ENCODE results near the gene CIRBP.
A peak's percentile ranks its signal among the peaks of the same experiment; 100 is the strongest.

CIRBP gene

DNA sequence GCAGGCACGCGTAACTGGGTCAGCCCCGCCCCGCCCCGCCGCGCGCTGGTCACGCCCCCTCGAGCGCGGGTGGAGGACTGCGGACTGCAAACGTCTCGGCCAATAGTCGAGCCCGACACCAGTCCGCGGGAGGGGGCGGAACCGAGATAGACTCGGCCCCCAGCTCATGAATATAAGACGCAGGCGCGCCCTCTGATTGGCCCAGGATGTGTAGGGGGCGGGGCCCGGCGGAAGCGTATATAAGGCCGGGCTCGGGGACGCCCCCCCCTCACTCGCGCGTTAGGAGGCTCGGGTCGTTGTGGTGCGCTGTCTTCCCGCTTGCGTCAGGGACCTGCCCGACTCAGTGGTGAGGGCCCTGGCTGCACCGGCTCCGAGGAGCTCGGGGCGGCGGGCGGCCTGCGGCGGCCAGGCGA, at the start of gene CIRBP:
TSS of gene CIRBP (plus strand) at position 268 of the 413 bp plus-strand sequence. CDS start 1,602 bp downstream, outside the sequence.
- DNase-seq = peak; percentile 91

DNA sequence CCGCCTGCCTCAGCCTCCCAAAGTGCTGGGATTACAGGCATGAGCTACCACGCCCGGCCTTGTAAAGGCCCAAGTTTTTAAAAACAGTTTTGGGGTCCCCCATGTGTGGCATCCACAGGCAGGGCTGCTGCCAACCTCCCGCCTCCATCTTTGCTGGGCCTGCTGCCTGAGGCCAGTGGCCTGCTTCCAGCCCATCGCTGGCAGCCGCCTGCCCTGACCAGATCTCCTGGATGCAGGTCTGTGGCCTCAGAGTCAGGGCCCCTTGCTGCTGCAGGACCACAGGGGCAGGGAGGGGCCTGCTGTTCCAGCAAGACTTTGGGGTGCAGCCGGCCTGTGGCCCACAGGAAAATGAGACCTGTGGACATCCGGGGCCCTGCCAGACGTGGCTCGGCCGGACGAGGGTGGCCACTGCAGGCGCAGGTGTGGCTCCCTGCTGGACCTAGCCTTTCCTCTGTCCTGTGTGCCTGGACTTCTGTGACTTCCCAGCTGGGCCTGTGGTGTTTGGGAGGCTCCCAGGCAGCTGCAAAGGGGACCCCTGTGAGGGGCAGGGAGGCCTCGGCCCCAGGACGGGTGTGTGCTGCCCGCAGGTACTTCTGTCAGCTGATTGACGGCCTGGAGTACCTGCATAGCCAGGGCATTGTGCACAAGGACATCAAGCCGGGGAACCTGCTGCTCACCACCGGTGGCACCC, 49.2 kb upstream of the CIRBP start:
- no peak for DNase-seq

DNA sequence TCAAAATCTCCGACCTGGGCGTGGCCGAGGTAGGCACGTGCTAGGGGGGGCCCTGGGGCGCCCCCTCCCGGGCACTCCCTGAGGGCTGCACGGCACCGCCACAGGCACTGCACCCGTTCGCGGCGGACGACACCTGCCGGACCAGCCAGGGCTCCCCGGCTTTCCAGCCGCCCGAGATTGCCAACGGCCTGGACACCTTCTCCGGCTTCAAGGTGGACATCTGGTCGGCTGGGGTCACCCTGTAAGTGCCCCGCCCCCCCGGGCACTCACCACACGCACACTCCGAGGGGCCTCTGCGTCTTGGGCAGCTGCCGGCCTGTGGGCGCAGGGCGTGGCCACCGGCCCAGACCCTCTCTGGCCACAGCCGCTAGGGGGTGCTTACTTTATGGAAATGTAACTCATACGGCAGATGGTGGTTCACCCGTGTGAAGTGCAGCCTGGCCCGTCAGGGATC, 48.6 kb upstream of the CIRBP start:
- DNase-seq = no peak

DNA sequence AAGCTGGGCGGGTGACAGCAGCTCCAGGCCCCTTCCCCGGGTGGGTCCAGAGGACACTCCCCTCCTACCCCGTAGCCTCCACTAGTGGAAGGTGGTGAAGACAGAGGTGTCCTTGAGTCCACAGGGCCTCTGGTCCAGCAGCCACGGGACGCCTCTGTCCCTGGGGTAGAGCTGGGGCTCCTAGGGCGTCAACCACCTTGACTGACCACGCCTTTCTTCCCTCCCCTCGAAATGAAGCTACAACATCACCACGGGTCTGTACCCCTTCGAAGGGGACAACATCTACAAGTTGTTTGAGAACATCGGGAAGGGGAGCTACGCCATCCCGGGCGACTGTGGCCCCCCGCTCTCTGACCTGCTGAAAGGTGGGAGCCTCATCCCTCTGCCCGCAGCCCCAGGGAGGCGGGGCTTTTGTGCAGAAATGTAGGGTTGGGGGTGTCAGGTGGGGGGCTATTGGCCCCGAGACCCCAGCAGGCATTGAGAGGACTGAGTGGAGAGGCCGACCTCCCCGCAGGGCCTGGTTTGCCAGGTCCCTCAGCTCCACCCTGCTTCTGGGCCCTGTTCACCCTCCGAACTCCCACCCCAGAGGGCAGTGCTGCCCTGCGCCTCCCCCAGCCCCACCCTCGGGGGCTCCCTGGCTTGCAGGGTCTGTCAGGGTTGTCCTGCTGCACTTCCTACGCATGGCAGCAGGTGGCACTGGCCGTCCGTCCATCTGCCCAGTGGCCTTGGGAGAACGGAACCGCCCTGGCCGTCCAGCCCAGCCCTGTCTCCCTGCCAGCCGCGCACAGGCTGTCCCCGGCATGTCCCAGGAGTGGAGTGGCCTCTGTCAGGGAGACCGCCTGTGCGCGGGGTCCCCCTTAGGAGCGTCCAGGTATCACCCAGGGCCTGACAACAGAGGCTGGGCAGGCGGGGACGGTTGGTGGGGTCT, 47.9 kb upstream of the CIRBP start:
- DNase-seq = no peak

DNA sequence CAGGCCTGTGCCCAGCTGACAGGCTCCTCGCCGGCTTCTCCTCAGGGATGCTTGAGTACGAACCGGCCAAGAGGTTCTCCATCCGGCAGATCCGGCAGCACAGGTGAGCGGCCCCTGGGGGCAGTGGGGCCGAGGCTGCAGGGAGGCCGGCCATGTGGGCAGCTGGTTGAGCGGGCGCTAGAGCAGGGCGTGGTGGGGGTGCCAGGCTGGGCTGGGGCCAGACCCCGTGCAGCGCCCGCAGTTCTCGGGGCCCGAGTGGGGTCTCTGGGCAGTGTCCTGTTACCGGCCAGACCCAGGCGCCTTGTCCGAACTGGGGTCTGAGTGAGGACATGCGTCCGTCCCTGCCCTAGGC, 47.3 kb upstream of the CIRBP start:
- no peak for DNase-seq

DNA sequence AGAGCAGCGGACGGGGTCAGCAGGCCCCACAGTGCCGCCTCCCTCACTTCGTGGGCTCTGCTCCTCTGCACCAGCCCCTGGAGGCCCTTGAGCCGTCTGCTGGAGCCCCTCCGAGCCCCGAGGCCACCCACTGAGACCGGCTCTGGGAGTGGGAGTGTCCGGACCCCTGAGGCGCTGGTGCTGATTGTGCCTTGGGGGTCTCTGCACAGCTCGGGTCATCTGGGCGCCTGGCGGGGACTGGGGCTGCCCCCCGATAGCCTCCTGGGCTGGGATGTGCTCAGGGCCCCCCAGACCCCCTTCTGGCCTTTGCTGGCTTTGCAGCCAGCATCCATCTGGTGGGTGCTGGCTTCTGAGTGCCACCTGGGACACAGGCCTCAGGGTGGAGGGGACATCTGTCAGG, 46.7 kb upstream of the CIRBP start:
- DNase-seq = no peak

DNA sequence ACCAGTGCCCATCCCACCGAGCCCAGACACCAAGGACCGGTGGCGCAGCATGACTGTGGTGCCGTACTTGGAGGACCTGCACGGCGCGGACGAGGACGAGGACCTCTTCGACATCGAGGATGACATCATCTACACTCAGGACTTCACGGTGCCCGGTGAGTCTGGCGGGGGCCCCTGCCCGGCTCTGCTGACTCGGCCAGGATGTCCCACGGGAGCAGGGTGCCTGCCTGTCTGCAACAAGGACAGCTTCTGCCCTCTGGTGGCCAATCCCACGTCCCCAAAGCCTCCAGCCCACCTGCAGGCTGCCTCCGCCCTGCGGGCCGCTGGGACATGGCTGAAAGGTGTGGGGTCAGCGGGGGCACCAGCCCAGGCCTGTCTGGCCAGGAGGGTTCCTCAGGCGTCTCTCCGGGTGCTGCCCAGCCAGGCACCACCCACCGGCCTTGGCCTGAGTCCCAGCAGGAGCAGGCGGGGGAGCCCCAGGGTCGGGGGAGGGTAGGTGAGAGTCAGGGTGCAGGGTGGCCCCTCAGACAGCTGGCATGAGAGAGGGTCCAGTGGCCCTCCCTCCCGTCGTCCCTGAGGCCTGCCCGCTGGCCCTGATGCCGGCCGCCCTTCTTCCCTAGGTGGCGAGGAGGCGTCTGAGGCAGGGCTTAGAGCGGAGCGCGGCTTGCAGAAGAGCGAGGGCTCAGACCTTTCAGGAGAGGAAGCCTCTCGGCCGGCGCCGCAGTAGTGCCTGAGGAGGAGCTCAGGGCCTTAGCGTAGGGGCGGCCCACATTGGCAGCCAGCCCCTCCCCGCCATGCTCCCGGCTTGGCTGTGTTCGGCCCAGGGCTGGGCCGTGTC, 45.9 kb upstream of the CIRBP start:
- no peak for DNase-seq

DNA sequence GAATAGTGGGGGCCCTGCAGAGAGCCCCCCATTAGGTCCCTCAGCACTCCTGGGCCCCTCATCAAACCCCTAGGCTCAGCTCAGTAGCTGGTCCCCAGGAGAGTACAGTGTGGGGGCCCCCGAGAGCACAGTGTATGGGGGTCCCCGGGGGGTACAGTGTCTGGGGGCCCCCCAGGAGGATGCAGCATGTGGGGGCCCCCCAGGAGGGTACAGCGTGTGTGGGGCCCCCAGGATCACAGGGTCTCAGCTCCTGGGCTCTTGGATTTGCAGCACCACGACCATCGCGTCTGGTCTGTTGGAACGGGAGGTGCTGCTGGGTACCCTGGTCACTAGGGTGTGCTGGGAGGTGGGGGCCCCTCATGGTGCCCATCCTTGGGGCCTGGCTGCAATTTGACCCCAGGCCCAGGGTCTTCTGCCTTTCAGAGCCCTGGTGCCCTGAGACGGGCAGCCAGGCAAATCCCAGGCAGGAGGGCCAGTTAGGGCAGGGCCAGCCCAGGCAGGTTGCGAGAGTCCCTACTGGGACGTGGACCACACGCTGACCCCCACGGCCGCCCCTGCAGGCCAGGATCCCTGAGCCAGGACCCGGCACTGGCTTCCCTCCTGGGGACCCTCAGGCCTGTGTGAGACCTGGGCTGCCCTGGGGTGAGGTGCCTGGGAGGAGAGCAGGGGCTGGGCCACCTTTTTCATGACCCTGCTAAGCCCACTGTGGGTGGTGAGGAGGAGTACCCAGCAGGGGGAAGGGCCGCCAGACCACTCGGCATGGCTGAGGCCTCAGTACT, 44.9 kb upstream of the CIRBP start:
- no peak for DNase-seq

DNA sequence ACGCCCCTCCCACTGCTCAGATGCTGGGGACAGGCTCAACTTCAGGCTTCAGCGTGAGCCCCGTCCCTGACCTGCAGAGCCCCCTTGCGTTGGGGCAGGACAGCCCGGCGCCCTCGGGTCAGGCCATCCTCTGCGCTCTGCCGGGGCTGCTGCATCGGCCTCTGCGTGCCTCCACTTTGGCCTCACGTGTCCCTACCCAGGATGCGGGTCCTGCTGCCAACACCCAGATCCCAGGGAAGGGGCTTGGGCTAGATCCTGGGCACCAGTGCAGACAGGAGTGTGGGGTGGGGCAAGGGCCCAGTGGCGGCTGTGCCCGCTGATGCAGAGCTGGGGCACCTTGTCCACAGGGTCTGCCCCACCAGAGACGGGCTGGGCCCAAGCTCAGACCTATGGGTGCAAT, 44.3 kb upstream of the CIRBP start:
- no peak for DNase-seq

DNA sequence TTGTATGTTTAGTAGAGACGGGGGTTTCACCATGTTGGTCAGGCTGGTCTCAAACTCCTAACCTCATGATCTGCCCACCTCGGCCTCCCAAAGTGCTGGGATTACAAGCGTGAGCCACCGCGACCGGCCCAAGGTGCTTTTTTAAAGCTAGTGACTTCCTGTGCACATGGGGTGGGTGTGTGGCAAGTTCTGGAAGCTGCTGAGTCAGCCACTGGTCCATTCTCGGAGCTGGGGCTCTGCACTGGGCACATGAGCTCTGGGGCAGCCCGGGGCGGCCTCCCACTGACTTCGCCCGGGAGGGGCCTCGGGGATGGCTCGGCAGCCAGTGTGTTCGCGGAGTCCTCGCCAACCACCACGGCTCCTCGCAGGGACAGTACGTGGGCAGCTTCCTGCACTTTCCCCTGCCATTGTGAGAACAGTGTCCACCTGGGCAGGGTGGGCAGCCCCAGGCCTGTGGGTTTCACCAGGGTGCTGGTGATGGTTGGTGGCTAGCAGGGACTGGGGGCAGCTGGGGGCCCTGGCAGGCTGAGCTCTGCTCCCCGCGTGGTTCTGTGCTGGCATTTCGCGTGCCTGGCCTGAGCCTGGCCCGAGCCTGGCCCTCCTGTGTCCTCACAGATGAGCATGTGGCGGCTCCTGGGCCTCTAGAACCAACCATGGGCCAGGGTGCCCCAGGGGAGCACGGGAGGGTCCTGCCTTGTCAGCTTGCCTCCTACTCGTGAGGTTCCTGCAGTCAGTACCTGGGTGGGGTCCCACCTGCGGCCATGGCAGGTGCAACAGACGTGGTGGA, 43.5 kb upstream of the CIRBP start:
- DNase-seq = no peak

DNA sequence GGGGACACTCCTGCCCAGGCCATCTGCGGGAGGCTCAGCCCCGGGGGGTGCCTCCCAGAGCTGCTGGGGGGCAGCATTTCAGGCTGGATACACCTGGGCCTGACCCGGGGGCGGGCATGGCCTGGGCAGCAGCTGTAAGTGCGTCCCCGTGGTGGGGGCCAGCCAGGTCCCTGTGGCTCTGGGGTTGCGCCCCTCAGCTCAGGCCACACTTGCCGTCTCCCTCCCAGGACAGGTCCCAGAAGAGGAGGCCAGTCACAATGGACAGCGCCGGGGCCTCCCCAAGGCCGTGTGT, 43.0 kb upstream of the CIRBP start:
- no peak for DNase-seq

DNA sequence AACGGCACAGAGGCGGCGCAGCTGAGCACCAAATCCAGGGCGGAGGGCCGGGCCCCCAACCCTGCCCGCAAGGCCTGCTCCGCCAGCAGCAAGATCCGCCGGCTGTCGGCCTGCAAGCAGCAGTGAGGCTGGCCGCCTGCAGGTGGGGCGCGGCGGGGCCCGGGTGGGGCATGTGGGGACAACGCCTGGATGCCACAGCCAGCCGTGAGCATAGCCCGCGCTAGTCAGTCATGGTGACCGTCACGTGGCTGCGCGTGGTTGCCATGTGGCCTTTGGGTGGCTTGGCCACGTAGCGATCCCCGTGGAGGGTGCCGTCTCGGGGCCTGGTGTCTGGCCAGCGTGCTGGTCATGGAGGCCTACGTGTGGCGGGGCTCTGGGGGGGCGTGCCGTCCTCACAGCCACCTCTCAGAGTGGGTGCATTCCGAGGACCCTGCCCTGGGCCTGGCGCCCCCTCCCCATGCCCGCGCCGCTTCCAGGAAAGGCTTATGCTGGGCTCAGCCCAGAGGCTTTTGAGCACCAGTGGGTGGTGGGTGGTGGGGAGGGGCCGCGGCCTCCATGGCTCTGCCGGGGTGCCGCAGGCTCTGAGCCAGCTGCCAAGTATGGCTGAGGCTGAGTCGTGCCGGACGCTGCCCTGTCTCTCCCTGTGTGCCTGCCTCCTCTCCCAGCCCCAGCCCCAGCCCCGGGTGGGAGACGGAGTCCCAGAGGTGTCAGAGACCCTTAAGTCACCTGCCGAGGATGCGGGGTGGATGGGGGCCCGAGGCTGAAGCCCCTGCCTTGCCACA, 42.4 kb upstream of the CIRBP start:
- DNase-seq = no peak

DNA sequence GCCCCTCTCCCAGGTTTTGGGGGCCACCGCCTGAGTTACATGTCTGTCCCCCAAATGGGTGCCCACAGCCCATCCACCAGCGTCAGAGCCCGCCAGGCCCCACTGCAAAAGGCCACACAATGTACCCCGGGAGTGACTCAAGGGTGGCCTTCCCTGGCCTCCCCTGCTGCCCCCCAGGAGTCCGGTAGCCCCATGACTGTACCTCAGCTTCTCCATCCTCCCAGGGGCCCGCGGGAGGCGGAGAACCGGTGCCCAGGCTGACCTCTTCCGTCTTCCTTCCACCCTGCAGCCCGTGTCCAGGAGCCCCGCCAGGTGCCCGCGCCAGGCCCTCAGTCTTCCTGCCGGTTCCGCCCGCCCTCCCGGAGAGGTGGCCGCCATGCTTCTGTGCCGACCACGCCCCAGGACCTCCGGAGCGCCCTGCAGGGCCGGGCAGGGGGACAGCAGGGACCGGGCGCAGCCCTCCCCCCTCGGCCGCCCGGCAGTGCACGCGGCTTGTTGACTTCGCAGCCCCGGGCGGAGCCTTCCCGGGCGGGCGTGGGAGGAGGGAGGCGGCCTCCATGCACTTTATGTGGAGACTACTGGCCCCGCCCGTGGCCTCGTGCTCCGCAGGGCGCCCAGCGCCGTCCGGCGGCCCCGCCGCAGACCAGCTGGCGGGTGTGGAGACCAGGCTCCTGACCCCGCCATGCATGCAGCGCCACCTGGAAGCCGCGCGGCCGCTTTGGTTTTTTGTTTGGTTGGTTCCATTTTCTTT, 41.7 kb upstream of the CIRBP start:
- no peak for DNase-seq

DNA sequence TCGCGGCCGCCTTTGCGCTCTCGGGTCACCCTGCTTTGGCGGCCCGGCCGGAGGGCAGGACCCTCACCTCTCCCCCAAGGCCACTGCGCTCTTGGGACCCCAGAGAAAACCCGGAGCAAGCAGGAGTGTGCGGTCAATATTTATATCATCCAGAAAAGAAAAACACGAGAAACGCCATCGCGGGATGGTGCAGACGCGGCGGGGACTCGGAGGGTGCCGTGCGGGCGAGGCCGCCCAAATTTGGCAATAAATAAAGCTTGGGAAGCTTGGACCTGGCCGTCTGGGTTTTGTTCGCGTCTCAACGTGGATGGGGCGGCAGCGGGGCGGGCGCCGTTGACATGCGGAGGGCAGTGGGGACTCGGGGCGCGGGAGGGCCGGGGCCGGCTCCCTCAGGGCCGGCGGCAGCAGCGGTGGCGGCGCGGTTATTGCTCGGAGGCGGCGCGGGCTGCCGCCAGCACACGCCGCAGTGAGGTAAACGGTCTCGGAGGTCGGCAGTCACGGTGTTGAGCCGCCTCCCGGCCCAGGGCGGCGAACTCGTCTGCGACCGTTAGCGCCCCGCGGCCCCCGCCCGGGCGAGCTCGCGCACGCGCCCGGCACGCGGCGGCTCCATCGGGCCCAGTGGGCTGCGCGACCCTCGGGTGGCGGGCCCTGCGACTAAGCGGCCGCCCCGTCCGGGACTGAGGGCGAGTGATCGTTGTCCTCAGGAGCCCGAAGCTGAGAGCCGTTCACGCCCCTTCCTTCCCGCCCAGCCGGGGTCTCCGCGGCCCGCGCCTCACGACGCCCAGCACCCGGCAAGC, 40.8 kb upstream of the CIRBP start:
- DNase-seq = no peak

DNA sequence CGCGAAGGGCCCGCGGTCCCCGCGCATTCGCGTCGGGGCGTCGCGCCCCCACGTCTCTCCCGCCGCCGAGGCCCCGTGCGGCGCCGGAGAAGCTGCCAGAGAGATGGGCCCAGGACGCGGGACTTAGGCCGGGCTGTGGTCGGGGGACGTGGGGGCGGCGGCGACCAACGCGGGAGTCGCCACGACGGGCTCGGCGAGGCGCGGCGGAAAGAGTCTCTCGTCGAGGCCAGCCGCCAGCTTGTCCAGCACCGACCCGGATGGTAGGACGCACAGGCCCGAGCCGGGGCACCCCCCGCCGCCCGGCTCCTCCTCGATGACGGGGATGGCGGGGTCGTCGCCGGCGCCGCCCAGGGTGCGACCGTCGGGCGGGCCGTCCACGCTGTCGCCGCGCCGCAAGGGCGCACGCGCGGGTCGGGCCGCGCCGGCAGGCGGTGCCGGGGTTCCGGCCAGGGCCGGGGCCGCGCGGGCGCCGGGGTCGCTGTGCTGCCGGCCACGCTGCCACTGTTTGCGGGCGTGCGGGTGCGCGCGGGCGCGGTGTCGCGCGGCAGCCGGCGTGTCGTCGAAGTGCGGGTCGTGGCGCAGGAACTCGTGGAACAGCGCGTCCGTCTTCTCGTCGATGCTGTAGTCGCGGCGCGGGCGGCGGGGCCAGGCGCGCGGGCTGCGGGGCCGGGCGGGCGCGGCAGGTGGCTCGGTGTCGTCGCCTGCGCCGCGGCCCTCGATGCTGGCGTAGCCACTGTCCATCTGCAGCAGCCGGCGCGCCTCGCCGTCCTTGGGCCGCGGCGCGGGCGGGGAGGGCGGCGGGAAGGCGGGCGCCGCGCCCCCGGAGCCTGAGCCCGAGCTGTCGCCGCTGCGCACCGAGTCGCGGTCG, 39.8 kb upstream of the CIRBP start:
- DNase-seq = no peak

DNA sequence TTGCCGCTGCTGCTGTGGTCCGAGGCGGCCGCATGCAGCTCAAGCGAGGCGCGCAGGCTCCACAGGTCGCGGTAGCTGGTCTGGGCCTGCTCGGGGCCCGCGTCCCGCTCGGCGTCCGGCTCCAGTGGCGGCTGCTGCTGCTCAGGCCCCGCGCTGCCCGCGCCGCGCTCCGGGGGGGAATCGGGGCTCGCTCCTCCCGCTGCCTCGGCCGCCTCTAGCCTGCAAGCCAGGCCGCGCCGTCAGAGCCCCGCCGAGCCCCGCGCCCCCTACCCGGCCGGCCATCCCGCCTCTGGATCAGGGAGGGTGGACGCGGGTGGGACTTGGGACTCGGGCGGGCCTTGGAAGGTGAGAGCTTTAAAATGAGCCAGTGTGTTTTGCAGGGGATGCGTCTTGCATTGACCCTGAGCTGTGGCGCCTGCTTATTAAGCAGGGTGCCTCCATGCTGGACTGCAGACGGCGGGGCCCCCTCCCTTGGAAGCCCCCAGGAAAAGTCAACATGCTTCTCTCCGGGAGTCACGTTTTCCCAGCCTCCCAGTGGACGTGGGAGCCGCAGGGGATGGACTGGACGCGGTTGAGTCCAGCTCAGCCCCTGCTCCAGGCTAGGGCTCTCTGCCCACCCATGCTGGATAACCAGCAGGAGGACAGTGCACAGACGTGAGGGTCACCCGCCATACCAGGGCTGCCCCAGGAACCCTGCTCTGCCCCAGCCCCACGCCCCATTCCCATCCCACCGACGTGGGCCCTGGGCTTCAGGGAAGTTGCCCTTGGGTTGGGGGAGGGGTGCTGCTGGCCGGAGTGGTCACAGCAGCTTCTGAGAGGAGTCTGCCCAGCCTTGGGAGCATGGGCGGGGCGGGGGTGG, 39.0 kb upstream of the CIRBP start:
- no peak for DNase-seq

DNA sequence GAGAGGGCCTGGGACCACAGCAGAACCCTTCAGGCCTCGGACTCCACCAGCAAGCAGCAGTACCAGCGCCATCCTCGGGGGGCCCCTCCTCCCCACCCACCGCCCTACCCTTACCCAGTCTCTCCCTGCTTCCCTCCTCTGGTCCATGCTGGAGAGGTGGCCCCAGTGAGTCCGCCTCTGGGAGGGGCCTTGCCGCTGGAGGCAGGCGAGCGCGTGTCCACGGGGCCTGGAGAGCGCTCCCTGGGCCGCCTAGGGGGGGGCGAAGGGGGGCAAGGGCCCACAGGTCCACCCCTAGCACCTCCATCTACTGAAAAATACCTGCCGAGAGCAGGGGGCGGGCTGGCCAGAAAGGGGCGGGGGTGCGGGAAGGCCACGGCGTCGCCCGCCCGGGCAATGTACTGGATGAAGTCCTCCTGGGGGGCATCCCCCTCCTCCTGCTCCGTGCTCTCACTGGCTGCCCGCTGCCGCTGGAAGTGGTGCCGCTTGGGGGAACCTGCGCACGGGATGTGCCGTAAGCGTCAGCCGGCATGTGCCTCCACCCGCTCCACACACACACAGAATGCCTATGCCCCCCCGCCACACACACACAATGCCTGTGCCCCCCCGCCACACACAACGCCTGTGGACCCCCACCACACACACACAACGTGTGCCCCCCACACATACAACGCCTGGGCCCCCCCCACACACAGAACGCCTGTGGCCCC, 38.2 kb upstream of the CIRBP start:
- no peak for DNase-seq
